Measurements from ENCODE around the gene FRRS1. TPM values are rescaled to one million over a fixed set of nuclear protein-coding genes. Genes with fewer than 3 reads are reported as not detected.

The FRRS1 gene
- total RNA-seq, 6 experiments from 2014 or later = 19.6 to 44.0 (median 31.4) TPM

GRCh38 chr1:99685516-99686180, 80.8 kb downstream of the FRRS1 start:
- Histone ChIP-seq H3K27me3 (no peaks in the 10 kb centered on the region), H3K36me3 (peaks cover 0 to 33% (median 17%) of the 10 kb centered on the region in 4 donors), H3K4me3 (no peak overlapping the region), H3K9me3 (no peaks in the 10 kb centered on the region), H3K27ac (peak overlapping the region in 1 of 3 donors; percentile 27), H3K4me1 (peaks cover 0 to 13% (median 3%) of the 10 kb centered on the region in 4 donors)
- peak; percentile 74 to 91 (median 84) for DNase-seq
- intact Hi-C loops (cut with DNase I) = no loop called here
- WGBS (ENCODE audit: insufficient coverage, low coverage, low lambda C conversion rate, missing lambda C conversion rate) = 10% methylated on average over 4 of the region's 6 CpGs
- ATAC-seq = peak; percentile 98 to 99 (median 98)
- TF ChIP-seq POLR2A (IDR thresholded peaks at IDR 0.05) = no peak
- TF ChIP-seq, protein P1, sequence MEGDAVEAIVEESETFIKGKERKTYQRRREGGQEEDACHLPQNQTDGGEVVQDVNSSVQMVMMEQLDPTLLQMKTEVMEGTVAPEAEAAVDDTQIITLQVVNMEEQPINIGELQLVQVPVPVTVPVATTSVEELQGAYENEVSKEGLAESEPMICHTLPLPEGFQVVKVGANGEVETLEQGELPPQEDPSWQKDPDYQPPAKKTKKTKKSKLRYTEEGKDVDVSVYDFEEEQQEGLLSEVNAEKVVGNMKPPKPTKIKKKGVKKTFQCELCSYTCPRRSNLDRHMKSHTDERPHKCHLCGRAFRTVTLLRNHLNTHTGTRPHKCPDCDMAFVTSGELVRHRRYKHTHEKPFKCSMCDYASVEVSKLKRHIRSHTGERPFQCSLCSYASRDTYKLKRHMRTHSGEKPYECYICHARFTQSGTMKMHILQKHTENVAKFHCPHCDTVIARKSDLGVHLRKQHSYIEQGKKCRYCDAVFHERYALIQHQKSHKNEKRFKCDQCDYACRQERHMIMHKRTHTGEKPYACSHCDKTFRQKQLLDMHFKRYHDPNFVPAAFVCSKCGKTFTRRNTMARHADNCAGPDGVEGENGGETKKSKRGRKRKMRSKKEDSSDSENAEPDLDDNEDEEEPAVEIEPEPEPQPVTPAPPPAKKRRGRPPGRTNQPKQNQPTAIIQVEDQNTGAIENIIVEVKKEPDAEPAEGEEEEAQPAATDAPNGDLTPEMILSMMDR (IDR thresholded peaks at IDR 0.05) = peak; percentile 51 to 70 (median 58)

DNA sequence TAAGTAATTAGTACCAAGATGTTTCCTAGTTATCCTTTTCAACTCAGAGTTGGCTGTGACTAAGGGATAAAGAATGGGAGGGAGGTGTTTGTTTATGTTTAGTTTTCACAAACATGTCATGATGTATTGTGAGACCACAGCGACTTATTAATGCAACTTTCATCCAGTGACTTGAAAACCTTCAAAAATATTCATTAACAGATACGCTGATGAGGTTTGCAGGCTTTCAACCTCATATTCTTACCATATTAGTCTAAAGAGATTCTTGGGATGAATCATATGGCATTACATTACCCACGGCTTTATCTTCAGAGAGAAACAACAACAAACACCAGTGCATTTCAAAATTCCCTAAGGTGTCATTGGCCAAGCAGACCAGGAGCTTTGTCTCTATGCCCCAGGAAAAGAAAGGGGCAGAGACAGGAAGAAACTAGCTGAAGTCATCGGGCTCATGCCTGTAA, 84.1 kb downstream of the FRRS1 start:
- Histone ChIP-seq H3K9me3 (no peaks in the 10 kb centered on the region), H3K4me1 (peaks cover 0 to 13% (median 3%) of the 10 kb centered on the region in 4 donors), H3K4me3 (no peak overlapping the region), H3K27me3 (no peaks in the 10 kb centered on the region), H3K36me3 (peaks cover 0 to 20% (median 4%) of the 10 kb centered on the region in 4 donors), H3K27ac (no peak overlapping the region)
- WGBS (ENCODE audit: insufficient coverage, low coverage, low lambda C conversion rate, missing lambda C conversion rate) = 81% methylated on average over 4 of the region's 4 CpGs
- intact Hi-C loops (cut with DNase I) = no loop called here
- TF ChIP-seq, protein P1 (IDR thresholded peaks at IDR 0.05) = no peak
- TF ChIP-seq POLR2A (IDR thresholded peaks at IDR 0.05) = no peak
- ATAC-seq (no peak), DNase-seq (no peak)

DNA sequence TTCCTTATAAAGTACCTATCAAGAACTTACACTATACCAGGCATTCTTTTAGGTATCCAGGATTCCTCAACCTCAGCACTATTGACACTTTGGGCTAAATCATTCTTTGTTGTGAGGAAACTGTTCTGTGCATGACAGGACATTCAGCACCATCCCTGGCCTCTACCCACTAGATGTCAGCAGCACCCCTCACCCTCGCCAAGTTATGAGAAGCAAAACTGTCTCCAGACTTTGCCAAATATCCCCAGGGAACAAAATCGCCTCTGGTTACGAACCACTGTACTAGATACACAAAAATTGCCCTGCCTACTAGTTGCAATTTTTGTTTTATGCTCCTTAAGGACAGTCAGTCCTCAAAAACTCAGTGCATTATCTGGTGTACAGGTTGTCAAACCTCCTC, 84.9 kb downstream of the FRRS1 start:
- Histone ChIP-seq H3K27ac (no peak overlapping the region), H3K27me3 (no peaks in the 10 kb centered on the region), H3K36me3 (peaks cover 0 to 12% (median under 1%) of the 10 kb centered on the region in 4 donors), H3K9me3 (no peaks in the 10 kb centered on the region), H3K4me3 (no peak overlapping the region), H3K4me1 (peaks cover 0 to 13% (median 3%) of the 10 kb centered on the region in 4 donors)
- TF ChIP-seq POLR2A (IDR thresholded peaks at IDR 0.05) = no peak
- TF ChIP-seq, protein P1 (IDR thresholded peaks at IDR 0.05) = no peak
- DNase-seq = no peak
- intact Hi-C loops (cut with DNase I) = no loop called here
- ATAC-seq = no peak
- 94% methylated on average over 3 of the region's 3 CpGs for WGBS (ENCODE audit: insufficient coverage, low coverage, low lambda C conversion rate, missing lambda C conversion rate)

DNA sequence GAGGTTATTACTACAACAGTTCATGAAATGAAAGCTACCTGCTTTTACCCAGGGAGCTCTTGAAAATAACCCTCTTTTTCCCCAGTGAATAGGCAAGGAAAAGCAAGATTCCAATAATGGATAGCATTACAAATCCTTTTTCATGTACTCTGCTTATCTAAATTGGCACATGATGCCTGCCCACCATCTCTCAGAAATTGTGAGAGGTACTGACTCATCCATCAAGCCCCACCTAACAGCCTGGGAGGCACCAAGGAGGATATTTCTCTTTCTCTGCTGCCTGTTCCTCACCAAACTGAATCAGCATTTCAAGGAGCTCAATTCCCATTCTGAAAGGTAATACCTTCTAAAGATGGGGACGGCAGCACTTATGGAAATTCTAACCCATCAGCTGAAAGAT, 86.2 kb downstream of the FRRS1 start:
- Histone ChIP-seq H3K4me3 (no peak overlapping the region), H3K27ac (no peak overlapping the region), H3K9me3 (no peaks in the 10 kb centered on the region), H3K27me3 (no peaks in the 10 kb centered on the region), H3K4me1 (peaks cover 0 to 16% (median 6%) of the 10 kb centered on the region in 4 donors), H3K36me3 (peaks cover 0 to 11% (median 0%) of the 10 kb centered on the region in 4 donors)
- no peak for DNase-seq
- TF ChIP-seq POLR2A (IDR thresholded peaks at IDR 0.05) = no peak
- TF ChIP-seq, protein P1 (IDR thresholded peaks at IDR 0.05) = no peak
- 80% methylated on average over 1 of the region's 1 CpG for WGBS (ENCODE audit: insufficient coverage, low coverage, low lambda C conversion rate, missing lambda C conversion rate)
- ATAC-seq = no peak
- intact Hi-C loops (cut with DNase I) = no loop called here

Data from right lobe of liver (tissue), 6 donors.